Skeletal muscle tissue (tissue), 4 donors: ENCODE measurements around the gene DDN. TPM values are rescaled to one million over a fixed set of nuclear protein-coding genes. Genes with fewer than 3 reads are reported as not detected.

ENCODE experiments used
- H3K27ac ChIP-seq: one replicate; pipeline ENCODE4 v1.7.0; 2013; ENCODE audit warnings: mild to moderate bottlenecking, low read depth, low read length, inconsistent platforms
- H3K27me3 ChIP-seq, 3 donors: one replicate each; pipeline ENCODE4 v1.7.0; 2013; ENCODE audit warnings: low read length in 3 of 3; ENCODE audit not compliant: control insufficient read depth in 3 of 3, insufficient read depth in 3 of 3
- H3K36me3 ChIP-seq, 3 donors: one replicate each; pipeline ENCODE4 v1.7.0; 2013; ENCODE audit warnings: low read length in 3 of 3; ENCODE audit not compliant: control insufficient read depth in 3 of 3, insufficient read depth in 3 of 3
- H3K4me1 ChIP-seq, 3 donors: one replicate each; pipeline ENCODE4 v1.7.0; 2013; ENCODE audit warnings: low read length in 3 of 3, mild to moderate bottlenecking in 3 of 3; ENCODE audit not compliant: control insufficient read depth in 3 of 3, insufficient read depth in 3 of 3
- H3K4me3 ChIP-seq, 3 donors: one replicate each; pipeline ENCODE4 v1.7.0; 2013; ENCODE audit warnings: low read length in 3 of 3
- H3K9ac ChIP-seq, 3 donors: one replicate each; pipeline ENCODE4 v1.7.0; 2013; ENCODE audit warnings: low read length in 3 of 3, mild to moderate bottlenecking in 3 of 3, moderate library complexity in 2 of 3, low read depth in 1 of 3
- H3K9me3 ChIP-seq, 3 donors: one replicate each; pipeline ENCODE4 v1.7.0; 2013; ENCODE audit warnings: low read length in 3 of 3; ENCODE audit not compliant: control insufficient read depth in 3 of 3
- total RNA-seq: library from RNA; depleted of rRNA; stranded (reverse); fragments of >200 nt; gene quantifications from one replicate; pipeline ENCODE4 v1.2.3, GENCODE V29; 2014
- donor health status: Osteomylitis.

The DDN gene
- total RNA-seq, 1 donor from 2014 or later = 18.8 TPM

DNA sequence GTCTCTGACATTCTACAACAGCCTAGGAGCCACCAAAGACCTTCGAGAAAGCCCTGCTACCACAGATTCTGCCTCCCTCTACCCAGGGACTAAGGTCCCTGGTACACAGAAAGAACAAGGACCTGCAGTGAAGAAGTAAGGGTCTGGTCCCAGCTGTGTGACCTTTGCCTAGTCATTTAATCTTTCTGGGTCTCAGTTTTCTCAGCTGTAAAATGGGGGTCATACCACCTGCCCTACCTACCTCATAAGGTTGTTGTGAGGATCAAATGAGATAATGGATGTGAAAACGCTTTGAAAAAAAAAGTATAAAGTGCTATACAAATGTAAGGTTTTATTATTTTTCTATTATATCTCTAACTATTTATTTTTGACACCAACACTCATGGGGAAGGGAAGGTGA, 24.6 kb upstream of the DDN start:
- Histone ChIP-seq H3K9ac (no peak overlapping the region), H3K4me3 (no peak overlapping the region), H3K36me3 (peaks cover 68 to 75% (median 73%) of the 10 kb centered on the region in 3 donors), H3K27ac (no peak overlapping the region), H3K4me1 (peaks cover 3 to 5% (median 5%) of the 10 kb centered on the region in 3 donors), H3K9me3 (no peaks in the 10 kb centered on the region), H3K27me3 (no peaks in the 10 kb centered on the region)

DNA sequence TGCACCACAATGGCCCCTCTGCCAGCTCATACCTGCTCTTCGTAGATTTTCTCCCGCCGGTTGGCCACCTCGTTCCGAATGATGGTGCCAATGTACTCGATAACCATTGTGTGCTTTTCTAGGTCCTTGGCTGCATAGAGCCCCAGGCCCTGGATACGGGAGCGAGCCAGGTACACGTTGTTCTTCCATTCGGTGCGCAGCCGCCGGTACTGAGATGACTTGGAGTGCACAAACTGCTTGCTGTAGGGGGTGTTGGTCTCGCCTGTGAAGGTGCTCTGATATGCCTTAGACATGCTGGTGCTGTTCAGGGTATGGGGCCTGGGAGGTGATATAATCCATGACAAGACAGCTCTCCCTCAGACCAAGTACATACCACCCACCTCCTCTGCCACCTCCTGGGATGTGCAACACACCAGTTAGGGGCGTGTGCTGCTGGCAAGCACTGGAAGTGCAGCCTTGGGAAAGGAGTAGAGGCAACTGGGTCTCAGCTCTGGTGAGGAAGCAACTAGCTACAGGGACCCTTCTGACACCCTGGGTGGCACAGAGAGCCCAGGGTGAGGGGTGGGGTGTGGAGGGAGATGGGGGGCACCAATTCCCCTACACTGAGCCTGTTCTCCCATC, 23.5 kb upstream of the DDN start:
- Histone ChIP-seq H3K4me1 (peaks cover 7 to 13% (median 8%) of the 10 kb centered on the region in 3 donors), H3K27ac (no peak overlapping the region), H3K9me3 (no peaks in the 10 kb centered on the region), H3K36me3 (peaks cover 57 to 63% (median 61%) of the 10 kb centered on the region in 3 donors), H3K4me3 (no peak overlapping the region), H3K9ac (peak overlapping the region in 1 of 3 donors; percentile 8), H3K27me3 (no peaks in the 10 kb centered on the region)

DNA sequence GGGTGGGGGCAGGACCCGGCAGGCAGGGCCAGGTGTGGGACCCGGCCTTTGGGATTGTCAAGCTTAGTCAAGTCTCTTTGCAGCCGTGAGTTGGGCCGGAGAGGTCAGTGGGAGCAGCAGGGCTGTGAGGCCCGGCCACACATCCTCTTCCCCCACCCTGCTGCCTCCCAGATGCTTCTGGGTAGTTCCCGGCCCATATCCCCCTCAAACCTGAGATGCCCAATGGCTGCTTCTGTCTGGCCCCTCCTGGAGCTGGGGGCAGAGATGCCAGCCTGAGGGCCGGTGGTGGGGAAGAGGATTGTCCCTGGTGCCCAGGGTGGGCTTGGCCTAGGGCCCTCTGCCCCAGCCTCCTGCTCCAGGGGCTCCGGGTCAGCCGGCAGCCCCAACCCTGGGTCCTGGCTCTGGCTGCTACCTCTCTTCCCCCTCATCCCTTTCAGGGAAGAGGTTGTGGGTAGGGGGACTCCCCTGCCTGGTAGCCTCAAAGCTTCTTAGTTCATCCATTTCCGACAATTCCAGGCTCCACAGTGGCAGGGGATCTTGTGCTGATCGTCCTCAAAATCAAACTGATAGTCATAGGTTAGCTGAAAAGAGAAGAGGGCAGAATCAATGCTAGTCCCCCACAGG, 22.2 kb upstream of the DDN start:
- Histone ChIP-seq H3K4me3 (no peak overlapping the region), H3K27me3 (no peaks in the 10 kb centered on the region), H3K27ac (no peak overlapping the region), H3K9ac (no peak overlapping the region), H3K9me3 (no peaks in the 10 kb centered on the region), H3K4me1 (peaks cover 15 to 25% (median 19%) of the 10 kb centered on the region in 3 donors), H3K36me3 (peaks cover 45 to 51% (median 50%) of the 10 kb centered on the region in 3 donors)

DNA sequence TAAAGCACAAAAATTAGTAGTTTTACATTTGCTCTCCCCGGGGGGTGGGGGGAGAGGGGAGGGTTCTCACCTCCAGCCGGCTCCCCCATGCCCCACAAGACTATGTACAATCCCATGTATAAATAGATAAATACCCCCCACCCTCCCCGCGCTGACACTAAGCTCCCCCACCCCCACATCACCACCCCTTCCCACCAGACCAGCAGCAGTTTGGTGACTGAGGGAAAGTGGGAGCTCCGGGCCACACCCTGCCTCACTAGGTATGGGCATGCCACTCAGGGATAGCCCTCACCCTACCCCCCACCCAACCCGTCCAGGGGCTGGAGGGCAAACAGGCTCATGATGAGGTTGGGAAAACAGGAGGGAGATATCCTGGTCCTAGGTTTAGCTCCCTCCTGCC, 21.3 kb upstream of the DDN start:
- Histone ChIP-seq H3K9me3 (no peaks in the 10 kb centered on the region), H3K27me3 (no peaks in the 10 kb centered on the region), H3K4me1 (peaks cover 17 to 34% (median 24%) of the 10 kb centered on the region in 3 donors), H3K36me3 (peaks cover 37 to 41% (median 41%) of the 10 kb centered on the region in 3 donors), H3K27ac (no peak overlapping the region), H3K9ac (no peak overlapping the region), H3K4me3 (no peak overlapping the region)

DNA sequence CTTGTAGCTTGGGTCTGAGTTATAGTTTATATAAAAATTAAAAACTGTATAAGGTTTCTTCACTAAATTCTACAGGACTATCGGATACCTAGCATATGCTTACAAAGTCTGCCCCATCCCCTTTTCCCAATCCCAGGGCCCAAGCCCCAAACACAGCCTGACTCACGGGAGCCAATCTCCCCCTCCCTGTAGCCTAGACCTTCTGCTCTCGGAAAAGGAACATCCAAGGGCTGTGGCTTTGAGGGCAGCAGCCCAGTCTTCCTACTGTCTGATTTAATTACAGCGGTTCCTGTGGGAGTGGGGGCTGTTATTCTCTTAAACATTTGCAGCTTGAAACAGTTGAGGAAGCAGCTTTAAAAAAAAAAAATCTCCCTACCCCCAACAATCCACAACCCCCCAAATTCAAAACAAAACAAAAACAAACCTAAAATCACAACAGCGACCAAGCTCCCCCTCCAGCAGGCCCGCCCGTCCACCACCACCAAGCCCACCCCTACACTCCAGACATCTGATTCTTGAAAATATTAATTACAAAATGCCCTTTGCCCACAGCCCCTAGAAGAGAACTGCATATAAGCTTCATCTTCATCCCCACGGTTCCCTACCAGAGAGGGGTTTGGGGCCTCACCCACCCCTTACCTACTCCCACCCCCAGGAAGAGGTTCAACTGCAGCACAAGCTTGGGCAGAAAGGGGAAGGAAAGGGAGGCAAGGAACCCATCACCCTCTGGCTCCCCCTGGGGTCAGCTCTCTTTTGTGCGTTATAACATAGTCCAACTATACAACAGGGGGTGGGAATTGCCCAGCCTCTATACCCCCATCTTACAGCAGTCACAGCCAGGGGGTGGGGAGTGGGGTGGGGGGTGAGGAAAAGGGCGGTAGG, 20.5 kb upstream of the DDN start:
- peak overlapping the region; percentile 99 for H3K27ac ChIP-seq
- H3K9ac ChIP-seq = peak overlapping the region; percentile 50 to 99 (median 54)
- no peaks in the 10 kb centered on the region for H3K9me3 ChIP-seq
- H3K4me3 ChIP-seq = peak overlapping the region in 1 of 3 donors; percentile 22
- peaks cover 17 to 42% (median 26%) of the 10 kb centered on the region in 3 donors for H3K4me1 ChIP-seq
- H3K27me3 ChIP-seq = no peaks in the 10 kb centered on the region
- H3K36me3 ChIP-seq = peaks cover 31 to 35% (median 34%) of the 10 kb centered on the region in 3 donors

DNA sequence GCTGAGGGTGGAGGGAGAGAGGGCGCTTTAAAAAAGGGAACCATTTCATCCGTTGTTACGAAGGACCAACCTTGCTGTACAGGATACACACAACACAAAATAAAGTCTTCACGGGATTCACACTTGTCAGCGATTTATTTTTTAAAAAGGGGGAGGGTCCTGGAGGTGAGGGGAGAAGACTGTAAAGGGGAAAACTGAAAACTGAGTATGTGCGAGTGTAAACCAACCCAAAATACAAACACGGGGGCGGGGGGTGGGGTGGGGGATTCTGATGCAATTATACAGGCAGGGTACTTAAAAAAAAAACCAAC, 19.9 kb upstream of the DDN start:
- Histone ChIP-seq H3K36me3 (peaks cover 25 to 29% (median 27%) of the 10 kb centered on the region in 3 donors), H3K4me3 (peak overlapping the region; percentile 83 to 98 (median 91)), H3K9ac (peak overlapping the region; percentile 90 to 99 (median 93)), H3K27me3 (no peaks in the 10 kb centered on the region), H3K27ac (peak overlapping the region; percentile 99), H3K9me3 (no peaks in the 10 kb centered on the region), H3K4me1 (peaks cover 17 to 48% (median 29%) of the 10 kb centered on the region in 3 donors)

DNA sequence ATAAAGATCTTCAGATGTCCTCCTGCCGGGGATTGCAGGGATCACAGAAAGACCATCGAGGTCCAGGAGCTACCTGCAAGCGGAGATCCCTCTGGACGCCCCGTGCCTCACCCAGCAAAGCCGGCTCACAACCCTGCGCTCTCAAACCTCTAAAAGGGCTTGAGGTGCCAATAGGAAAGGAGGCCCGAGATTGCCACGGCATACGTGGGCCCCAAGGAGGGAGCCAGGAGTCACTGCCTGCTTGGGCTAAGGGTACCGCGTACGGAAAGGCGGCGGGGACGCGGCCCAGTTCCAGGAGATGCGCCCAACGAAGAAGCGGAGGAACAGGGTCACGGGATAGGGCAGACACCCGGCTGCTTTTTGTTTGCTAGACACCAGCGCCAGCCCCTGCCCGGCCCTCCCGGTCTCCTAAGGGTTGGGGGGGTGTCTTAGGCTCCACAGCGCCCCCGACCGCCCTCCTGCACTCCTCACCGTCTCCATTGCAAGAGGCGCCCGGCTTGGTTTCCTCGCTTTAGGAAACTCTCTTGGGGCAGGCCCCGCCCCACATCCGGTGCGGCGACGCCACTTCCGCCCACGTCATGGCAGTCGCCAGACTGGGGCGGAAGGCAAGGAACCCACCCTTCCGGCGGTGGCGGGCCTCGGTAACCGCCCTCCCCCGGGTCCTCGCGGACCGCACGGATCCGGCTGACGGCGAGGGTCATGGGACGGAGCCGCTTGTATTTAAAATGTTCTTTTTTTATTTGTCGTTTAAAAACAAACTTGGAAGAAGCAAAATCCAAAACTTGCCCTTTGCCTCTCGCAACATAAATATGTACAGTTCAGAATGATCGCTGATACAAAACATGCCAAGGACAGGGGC, 19.3 kb upstream of the DDN start, which contains the start of gene PRKAG1:
TSS of gene PRKAG1 (minus strand) at position 516 of the 859 bp plus-strand sequence. CDS start at position 480, 36 bp downstream.
- Histone ChIP-seq H3K4me3 (peak within 1 kb of the TSS; percentile 83 to 98 (median 93)), H3K36me3 (peaks cover 21 to 23% (median 22%) of the 10 kb centered on the region in 3 donors), H3K27me3 (no peaks in the 10 kb centered on the region), H3K9ac (peak within 1 kb of the TSS; percentile 90 to 99 (median 93)), H3K9me3 (no peaks in the 10 kb centered on the region), H3K4me1 (peaks cover 17 to 51% (median 29%) of the 10 kb centered on the region in 3 donors), H3K27ac (peak within 1 kb of the TSS; percentile 99)

DNA sequence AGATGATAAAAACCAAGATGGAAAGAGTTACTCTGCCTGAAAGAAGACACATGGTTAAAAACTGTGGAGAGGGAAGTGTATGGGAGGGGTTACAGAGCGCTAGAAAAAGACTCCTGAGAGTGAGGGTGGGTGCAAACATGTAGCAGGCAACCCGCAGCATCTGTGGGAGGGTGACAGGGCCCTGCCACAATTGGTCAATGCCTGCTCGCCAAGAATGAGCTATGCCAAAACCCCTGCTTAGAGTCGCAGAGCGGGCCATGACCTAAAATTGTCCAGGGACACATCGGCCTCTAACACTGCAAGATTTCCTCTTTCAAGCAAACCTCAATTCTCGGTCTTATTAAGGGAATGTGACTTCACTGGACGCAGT, 18.7 kb upstream of the DDN start:
- peaks cover 17 to 55% (median 35%) of the 10 kb centered on the region in 3 donors for H3K4me1 ChIP-seq
- peak overlapping the region; percentile 99 for H3K27ac ChIP-seq
- H3K9me3 ChIP-seq = no peaks in the 10 kb centered on the region
- peaks cover 15 to 18% (median 16%) of the 10 kb centered on the region in 3 donors for H3K36me3 ChIP-seq
- no peaks in the 10 kb centered on the region for H3K27me3 ChIP-seq
- H3K4me3 ChIP-seq = peak overlapping the region; percentile 83 to 98 (median 93)
- peak overlapping the region; percentile 90 to 99 (median 93) for H3K9ac ChIP-seq

DNA sequence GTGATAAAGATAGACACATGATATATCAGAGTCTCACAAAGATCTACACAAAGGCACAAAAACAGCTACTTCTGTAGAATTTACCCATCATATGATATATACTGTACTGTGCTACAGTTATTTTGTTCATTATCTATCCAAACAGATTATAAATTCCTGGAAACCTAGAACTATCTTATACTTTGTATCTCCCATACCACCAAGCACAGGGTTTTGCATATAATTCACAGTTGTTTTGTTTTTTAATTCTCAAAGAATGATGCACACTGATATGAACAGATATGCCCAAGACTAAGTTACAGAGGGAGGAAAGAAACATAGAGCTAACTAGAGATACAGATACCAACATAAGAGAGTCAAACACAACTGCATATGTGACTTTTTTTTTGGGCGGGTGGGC, 16.0 kb upstream of the DDN start:
- Histone ChIP-seq H3K4me1 (peaks cover 17 to 65% (median 41%) of the 10 kb centered on the region in 3 donors), H3K9ac (peak overlapping the region in 1 of 3 donors; percentile 7), H3K27me3 (no peaks in the 10 kb centered on the region), H3K4me3 (no peak overlapping the region), H3K27ac (peak overlapping the region; percentile 43), H3K9me3 (no peaks in the 10 kb centered on the region), H3K36me3 (peaks cover 9 to 21% (median 12%) of the 10 kb centered on the region in 3 donors)
